ENCODE measurements around the gene DYNAP. TPM values are rescaled to one million over a fixed set of nuclear protein-coding genes. Genes with fewer than 3 reads are reported as not detected.

The DYNAP gene, protein sequence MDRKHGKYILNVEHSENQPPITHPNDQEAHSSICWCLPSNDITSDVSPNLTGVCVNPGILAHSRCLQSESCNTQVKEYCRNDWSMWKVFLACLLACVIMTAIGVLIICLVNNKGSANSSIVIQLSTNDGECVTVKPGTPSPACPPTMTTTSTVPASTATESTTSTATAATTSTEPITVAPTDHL
- not detected in 2 replicates for total RNA-seq (2014; rRNA removed; shearing (Covaris generic))

DNA sequence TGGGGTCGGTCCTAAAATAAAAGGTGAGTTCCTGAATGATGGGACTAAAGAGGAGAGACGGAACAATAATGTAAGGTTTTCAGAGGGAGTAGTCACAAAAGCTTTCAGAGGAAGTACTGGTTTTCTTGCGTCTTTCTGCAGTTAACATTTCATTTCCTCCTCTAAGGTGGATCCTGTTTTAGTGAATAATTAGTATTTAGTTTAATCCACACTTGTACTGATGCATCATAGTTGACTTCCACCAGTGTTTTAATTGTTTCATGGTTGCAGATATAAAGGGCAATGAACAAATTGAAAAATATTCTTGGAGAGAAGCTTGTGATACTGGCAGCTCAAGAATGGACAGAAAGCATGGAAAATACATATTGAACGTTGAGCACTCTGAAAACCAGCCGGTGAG lies at the start of gene DYNAP:
DYNAP (plus strand) TSS at position 301 of the 400 bp plus-strand sequence; CDS start at position 339, 38 bp downstream.

Other genes starting within 250 kb of the DYNAP start
- gene STARD6, start 233.4 kb upstream of the DYNAP start, total RNA-seq (2014; rRNA removed; shearing (Covaris generic)) = 0.29 TPM in 1 of 2 replicates, not detected in the other
- 3.9 and 4.0 TPM in 2 replicates for gene C18orf54, start 233.3 kb upstream of the DYNAP start, total RNA-seq (2014; rRNA removed; shearing (Covaris generic))
- 1.5 and 4.4 TPM in 2 replicates for gene RAB27B, start 237.2 kb downstream of the DYNAP start, total RNA-seq (2014; rRNA removed; shearing (Covaris generic))

Data from A375 (cell line).